SIG-M5 treated with dmso at 0.1 percent for 504 hours (cell line): ENCODE measurements around the gene GFPT1.
A peak's percentile ranks its signal among the peaks of the same experiment; 100 is the strongest.

Experiments
- DNase-seq: peaks from one replicate; lab custom pipeline; 2025; ENCODE audit not compliant: unreplicated experiment; lab: John Stamatoyannopoulos, UW

The GFPT1 gene

DNA sequence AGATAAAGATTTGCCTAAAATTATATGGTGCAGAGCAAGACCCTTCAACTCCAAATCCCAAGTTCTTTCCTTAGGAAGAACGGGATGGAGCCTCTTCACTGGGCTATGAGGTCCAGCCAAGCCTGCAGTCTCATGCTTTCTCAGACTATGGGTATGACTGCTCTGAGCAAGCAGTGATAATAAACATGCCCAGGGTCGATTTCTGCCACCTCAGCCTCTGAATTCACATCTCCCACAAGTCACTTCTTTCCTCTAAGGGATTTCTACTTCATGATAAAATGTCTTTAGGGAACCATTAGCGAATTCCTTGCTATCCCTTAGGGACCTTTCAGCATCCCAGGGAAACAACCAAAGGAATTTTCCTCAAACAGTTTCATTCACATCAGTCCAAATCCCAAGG is 94.8 kb downstream of the GFPT1 start:
- DNase-seq: no peak

DNA sequence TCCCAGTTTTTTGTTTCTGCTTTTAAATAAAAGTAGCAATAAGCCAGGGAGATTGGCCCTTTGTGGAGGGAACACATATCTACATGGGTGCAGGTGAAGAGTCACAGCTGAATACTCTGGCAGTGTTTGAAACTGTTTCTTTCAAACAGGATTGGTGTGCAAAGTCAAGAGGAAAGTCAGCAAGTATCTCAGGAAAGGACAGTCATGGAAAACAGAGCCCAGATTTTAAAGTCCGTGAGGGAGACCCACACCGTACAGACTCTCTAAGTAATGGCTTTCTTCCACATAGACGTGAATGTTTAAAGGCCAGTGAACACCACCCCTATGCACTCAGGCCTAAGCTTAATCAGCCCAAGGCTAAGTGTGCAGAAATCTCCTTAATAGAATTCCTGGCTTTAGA is 95.3 kb downstream of the GFPT1 start:
- DNase-seq: no peak

DNA sequence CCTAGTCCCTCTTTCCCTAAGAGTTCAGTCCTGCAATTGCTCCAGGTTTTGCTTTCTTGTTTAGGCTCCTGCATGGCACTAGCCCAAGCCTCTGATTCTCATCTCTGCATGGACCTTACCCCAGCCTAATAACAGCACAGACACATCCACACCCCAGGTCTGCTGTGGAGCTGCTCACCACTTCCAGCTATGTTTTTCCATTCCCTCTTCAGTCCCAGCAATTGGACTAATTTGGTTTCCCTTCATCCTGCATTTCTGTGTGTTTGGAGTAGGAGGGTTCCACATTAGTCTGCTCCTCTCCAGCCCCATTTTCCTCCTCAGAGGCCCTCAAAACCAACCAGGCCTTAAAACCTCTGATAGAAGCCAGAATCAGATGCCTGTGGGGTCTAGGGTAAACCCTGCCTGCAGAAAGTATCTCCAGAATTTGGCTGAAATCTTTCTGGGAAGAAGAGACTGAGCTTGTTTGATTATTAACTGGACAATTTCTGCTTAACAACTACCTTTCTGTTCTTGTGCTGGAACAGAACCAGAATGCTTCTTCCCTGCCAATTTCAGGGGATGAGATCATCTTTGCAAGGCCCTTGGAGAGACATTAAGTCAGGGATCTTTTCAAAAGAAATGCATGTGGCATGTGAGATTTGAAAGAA is 95.9 kb downstream of the GFPT1 start:
- no peak for DNase-seq

DNA sequence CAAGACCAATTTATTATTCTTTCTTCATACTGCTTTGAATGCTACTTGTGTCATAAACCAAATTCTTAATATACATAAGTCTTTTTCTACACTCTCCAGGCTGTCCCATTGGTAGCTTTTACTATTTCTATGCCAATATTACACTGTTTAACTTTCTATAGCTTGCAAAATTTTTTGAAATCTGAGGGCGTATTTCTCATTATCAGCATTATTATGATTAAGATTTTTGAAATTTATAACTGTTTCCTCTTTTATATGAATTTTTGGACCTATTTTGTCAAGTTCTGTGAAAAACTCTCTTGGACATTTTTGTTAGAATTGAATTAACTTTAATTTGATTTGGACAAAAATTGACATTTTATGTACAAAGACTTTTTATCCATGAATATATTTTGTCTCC is 98.6 kb downstream of the GFPT1 start:
- DNase-seq: no peak

DNA sequence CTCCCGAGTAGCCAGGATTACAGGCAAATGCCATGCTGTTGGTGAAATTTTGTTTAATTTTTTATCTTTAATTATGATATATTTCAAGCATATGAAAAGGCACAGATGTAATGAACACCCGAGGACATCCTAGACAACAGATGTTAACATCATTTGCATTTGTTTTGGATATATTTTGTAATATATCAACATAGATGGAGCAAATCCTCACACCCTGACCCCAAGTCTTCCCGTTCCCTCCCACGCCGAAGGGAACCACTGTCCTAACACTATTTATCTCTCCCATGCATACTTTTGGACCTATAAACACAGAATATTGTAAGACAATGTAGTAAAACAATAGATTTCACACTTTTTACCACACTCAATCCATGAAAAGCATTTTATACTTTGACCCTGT is 99.5 kb downstream of the GFPT1 start:
- no peak for DNase-seq

DNA sequence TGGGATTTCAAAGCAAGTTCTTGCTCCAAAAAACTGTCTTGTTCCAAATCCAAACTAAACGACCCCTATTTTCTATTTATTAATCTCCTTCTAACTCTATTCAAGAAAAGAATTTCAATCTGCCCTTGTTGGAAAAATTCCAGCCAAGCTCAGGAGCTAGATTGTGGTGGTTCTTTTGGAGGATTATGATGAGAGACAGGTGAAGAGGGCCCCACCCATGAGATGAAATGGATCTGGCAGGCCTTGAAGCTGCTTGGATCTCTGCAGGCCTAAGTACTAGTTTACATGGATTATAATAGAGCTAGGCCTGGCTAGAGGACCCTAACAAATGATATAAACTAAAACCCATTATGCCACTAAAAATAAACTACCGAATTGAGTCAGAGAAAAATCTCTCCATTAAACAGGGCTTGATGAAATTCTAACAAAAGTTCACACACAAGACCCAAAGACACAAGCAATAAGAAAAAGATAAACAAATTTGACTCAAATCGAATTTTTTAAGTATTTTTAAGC is 101.6 kb downstream of the GFPT1 start:
- DNase-seq: no peak

DNA sequence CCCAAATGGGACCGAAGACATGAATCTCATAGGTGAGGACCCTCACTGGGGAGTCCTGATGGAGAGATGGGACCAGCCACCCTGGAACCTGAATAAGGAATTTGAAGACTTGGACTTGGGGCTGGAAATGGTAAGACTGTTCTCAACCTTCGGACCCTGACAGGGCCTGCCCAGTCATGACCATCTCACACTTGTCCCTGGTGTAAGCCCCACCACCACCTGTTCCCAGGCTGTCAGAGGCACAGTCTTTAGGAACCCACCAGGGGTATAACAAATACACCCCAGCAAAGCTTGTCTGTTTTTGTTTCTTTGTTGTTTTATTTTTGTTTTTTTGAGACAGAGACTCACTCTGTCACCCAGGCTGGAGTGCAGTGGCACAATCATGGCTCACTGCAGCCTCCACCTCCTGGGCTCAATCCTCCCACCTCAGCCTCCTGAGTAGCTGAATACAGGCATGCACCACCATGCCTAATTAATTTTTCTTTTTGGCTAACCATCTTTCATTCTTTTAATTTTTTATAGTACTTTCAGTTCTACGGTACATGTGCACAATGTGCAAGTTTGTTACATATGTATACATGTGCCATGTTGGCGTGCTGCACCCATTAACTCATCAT is 106.1 kb downstream of the GFPT1 start:
- no peak for DNase-seq

DNA sequence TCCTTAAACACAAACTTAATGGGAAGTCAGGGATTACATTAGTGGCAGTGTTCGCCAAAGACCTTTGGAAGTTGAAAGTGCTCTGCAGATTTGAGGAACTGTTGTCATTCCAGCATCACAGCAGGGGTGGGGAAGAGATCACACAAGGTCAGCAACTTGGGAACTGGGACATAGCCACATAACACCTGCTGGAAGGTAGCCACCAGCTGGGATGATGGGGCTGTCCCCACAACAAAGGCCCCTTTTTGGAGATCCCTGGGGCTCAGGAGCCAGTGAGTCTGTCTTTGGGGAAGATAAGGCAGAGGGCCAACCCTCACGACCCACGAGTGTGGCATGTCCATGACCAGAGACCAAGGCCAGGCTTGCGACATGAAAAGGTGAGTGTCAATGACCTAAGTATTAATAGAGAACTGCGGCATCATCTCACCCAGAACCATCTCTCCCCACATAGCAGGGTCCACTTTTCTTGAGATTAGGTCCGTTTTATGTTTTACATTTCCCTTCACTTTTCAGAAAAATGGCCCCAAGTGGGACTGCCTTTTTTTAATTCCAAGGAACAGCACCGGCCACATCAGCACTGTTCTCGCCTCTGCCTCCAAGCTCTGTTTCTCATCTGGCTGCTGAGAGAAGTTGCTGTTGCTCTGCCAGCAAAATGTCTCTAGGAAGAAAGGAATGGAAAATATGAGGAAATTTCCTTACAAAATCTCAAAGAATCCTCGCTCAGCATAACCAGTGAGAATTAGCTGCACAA is 106.9 kb downstream of the GFPT1 start:
- no peak for DNase-seq

DNA sequence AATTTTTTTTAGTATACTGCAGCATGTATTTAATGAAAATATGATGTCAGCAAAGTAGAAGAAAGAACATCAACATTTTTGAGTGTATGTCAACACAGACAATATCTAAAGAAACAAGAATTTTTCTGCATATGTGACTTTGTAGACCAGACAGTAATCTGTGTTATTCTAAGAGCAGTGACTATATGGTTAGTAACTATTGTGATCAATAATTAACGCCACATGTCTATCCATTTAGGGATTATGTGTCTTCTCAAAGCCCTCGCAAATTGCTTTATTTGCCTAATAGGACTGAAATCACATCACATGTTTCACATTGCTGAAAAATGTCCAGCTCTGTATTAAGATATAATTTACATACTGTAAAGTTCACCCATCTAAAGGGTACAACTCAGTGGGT is 107.8 kb downstream of the GFPT1 start:
- DNase-seq: no peak

DNA sequence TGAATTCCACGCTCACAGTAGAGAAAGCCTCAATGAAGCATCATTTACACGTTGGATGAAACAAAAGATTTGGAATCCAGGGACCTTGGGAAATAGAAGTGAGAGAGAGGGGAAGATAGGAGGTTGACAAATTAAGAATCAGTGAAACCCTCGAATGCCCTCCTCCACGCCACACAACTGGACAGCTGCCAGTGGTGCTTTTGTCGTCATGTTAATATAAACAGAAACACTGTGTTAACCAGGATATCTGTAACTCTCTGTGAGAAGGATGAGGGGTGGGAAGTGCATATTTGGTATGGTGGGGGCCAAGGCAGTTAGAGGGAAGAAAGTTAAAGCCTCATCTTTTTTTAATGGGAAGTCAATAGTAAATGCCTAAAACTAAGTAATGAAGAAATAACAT is 108.7 kb downstream of the GFPT1 start:
- no peak for DNase-seq

DNA sequence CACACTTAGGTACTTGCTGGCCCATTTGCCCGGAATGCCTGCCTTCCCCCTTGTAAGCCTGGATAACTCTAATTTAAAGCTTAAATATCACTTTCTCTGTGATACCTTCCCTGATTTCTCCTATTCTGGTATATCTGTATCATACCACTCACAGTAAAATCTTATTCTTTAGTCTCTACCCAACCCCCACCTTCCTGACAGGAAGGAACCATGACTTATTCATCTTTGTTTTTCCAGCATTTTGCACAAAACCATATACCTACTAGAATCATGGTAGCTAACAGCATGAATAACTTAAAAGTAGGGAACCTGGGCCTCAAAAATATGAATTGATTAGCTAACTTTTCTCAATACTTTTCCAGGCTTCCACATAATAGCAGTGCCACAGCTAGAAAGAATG is 111.5 kb downstream of the GFPT1 start:
- no peak for DNase-seq

DNA sequence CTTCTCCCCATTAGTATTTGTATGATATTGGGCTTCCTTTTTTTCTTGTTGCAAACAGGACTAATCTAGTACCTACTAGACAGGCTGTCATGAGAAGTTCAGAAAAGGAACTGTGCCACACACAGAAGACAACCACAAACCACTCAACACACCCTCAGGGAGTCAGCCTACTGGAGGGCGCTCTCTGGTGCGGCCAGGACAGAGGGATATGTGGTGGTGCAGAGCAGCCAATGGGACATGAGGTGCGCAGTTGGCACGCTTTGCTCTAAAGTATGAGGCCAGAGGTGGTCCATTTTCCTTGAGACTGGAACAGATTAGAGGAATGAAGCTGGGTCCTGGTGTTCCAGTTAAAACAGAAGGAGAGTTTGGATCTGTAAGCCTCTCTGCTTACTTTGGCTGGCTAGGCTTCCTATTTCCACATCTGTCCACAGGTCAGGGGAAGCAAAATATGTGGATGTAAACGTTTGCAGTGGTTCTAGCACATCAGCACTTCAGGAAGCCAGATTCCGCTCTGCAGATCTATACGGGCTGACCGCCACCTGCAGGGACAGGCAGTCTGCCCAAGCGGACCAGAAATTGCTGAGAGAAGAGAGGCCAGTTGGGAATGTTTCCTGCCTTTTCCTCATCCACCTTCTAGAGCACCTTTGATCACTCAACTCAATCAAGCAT is 114.1 kb downstream of the GFPT1 start:
- peak; percentile 82 for DNase-seq

DNA sequence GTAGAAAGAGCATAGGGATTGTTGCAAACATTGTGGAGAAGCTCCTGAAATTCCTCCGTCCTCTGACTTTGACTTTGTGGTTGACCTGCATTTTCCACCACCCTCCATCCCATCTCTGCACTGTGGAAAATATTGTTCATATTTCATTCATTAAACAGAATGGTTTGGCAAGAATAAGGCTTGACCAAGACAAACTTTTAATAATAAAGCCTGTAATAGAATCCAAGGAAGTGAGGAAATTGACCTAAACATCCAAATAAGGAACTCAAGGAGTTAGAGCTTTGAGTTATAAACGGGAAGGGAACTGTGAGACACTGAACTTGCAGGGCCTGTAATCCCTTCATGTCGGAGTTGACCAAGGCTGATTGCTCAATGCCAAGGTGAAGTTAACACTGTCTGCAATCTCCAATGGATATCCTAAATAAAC is 115.2 kb downstream of the GFPT1 start:
- DNase-seq: peak; percentile 75
